SK-N-SH treated with all-trans-retinoic acid at 6 μM for 48 hours (cell line): Measurements from ENCODE around the gene PPP1R18.

ENCODE experiments used
- ARNTL ChIP-seq: fragments of 450-650 bp; formaldehyde crosslinking; IDR thresholded peaks from 2 replicates; pipeline ENCODE4 v1.5.0; 2020; ENCODE audit warnings: low read depth, mild to moderate bottlenecking, moderate library complexity, borderline replicate concordance
- BACH2 ChIP-seq: fragments of 250-450 bp; sonication (Bioruptor Pico); IDR thresholded peaks from 2 replicates; pipeline ENCODE4 v1.9.0; 2021; ENCODE audit warnings: mild to moderate bottlenecking, borderline replicate concordance
- CSDC2 ChIP-seq: fragments of 250-450 bp; sonication (Bioruptor Pico); IDR thresholded peaks from 2 replicates; pipeline ENCODE4 v1.5.0; 2020; ENCODE audit warnings: mild to moderate bottlenecking, moderate library complexity
- GLIS3 ChIP-seq: fragments of 250-450 bp; sonication (Bioruptor Pico); IDR thresholded peaks from 2 replicates; pipeline ENCODE4 v1.5.0; 2020; ENCODE audit warnings: mild to moderate bottlenecking, moderate library complexity
- OSR1 ChIP-seq: fragments of 250-450 bp; sonication (Bioruptor Pico); IDR thresholded peaks from 2 replicates; pipeline ENCODE4 v1.8.0; 2022; ENCODE audit warnings: moderate library complexity, mild to moderate bottlenecking, inconsistent platforms
- PATZ1 ChIP-seq: fragments of 250-450 bp; sonication (Bioruptor Pico); IDR thresholded peaks from 2 replicates; pipeline ENCODE4 v1.8.0; 2020; ENCODE audit warnings: mild to moderate bottlenecking, moderate library complexity, borderline replicate concordance
- PPARA ChIP-seq: fragments of 250-450 bp; sonication (Bioruptor Pico); IDR thresholded peaks from 2 replicates; pipeline ENCODE4 v1.5.0; 2020; ENCODE audit warnings: mild to moderate bottlenecking, borderline replicate concordance
- RARB ChIP-seq: fragments of 250-450 bp; sonication (Bioruptor Pico); IDR thresholded peaks from 2 replicates; pipeline ENCODE4 v1.8.0; 2021; ENCODE audit warnings: mild to moderate bottlenecking, moderate library complexity
- ZC3H10 ChIP-seq: fragments of 250-450 bp; sonication (Bioruptor Pico); IDR thresholded peaks from 2 replicates; pipeline ENCODE4 v1.5.1; 2021; ENCODE audit warnings: mild to moderate bottlenecking, moderate library complexity
- ZFP3 ChIP-seq: fragments of 250-450 bp; sonication (Bioruptor Pico); IDR thresholded peaks from 2 replicates; pipeline ENCODE4 v1.5.0; 2020; ENCODE audit warnings: mild to moderate bottlenecking, moderate library complexity
- ZFP30 ChIP-seq: fragments of 450-650 bp; formaldehyde crosslinking; IDR thresholded peaks from 2 replicates; pipeline ENCODE4 v1.5.0; 2022; ENCODE audit warnings: mild to moderate bottlenecking, moderate library complexity
- ZNF70 ChIP-seq: fragments of 450-650 bp; formaldehyde crosslinking; IDR thresholded peaks from 2 replicates; pipeline ENCODE4 v1.5.0; 2020; ENCODE audit warnings: mild to moderate bottlenecking, moderate library complexity
- TF ChIP-seq, protein P1 (sequence below): fragments of 250-450 bp; sonication (Bioruptor Pico); IDR thresholded peaks from 2 replicates; pipeline ENCODE4 v1.5.1; 2020; ENCODE audit warnings: low read depth, mild to moderate bottlenecking, moderate library complexity

DNA sequence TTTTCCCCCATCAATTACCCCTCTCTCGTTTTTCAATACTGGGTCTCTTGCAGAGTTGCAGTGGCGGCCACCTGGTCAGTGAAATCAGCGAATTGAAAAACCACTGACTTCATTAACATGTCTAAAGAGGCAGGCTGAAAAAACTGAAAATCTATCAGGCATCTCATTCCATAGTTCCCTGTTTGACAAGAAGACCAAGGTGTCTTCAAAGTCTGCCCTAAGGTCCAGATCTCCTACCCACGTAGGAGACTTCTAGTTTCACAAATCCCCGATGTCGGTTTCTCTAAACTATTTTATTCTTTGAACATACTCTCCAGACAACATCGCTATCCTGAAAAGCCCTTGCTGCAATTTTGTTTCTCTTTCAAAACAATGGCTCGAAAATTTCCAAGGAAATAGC lies 32.9 kb upstream of the PPP1R18 start:
- TF ChIP-seq OSR1 (CRISPR knock-in tag) = no peak
- TF ChIP-seq PPARA (CRISPR knock-in tag) = no peak
- TF ChIP-seq, protein P1, sequence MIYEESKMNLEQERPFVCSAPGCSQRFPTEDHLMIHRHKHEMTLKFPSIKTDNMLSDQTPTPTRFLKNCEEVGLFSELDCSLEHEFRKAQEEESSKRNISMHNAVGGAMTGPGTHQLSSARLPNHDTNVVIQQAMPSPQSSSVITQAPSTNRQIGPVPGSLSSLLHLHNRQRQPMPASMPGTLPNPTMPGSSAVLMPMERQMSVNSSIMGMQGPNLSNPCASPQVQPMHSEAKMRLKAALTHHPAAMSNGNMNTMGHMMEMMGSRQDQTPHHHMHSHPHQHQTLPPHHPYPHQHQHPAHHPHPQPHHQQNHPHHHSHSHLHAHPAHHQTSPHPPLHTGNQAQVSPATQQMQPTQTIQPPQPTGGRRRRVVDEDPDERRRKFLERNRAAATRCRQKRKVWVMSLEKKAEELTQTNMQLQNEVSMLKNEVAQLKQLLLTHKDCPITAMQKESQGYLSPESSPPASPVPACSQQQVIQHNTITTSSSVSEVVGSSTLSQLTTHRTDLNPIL (CRISPR knock-in tag) = no peak
- TF ChIP-seq ZFP30 = no peak
- no peak for TF ChIP-seq ZC3H10
- TF ChIP-seq ZFP3 = no peak
- TF ChIP-seq RARB (CRISPR knock-in tag) = no peak
- TF ChIP-seq PATZ1 (CRISPR knock-in tag) = no peak
- TF ChIP-seq BACH2 (CRISPR knock-in tag) = no peak
- no peak for TF ChIP-seq ARNTL (CRISPR knock-in tag)
- TF ChIP-seq ZNF70 (CRISPR knock-in tag) = no peak
- TF ChIP-seq CSDC2 (CRISPR knock-in tag) = no peak
- TF ChIP-seq GLIS3 = no peak
